Mesangial cell (primary cell): ENCODE results near the gene MARCHF7. TPM values are rescaled to one million over a fixed set of nuclear protein-coding genes. Genes with fewer than 3 reads are reported as not detected.

Experiments
- total RNA-seq: library from RNA; depleted of rRNA; stranded (reverse); fragments of >200 nt; gene quantifications from 2 replicates; pipeline ENCODE4 v1.2.3, GENCODE V29; 2015

MARCHF7 gene
- total RNA-seq, result 56.5 and 78.5 TPM in 2 replicates

GRCh38 chr2:159712143-159712928 is at the start of gene MARCHF7:
MARCHF7 (plus strand) TSS chr2:159712506; CDS start chr2:159729023, 16,517 bp downstream.

Other genes with a start within 250 kb of the MARCHF7 start
- 5.5 and 24.8 TPM in 2 replicates for gene BAZ2B, start 96.0 kb upstream of the MARCHF7 start, total RNA-seq
- gene CD302, start 85.7 kb downstream of the MARCHF7 start, total RNA-seq, result 1.3 and 1.6 TPM in 2 replicates
- 1.0 and 1.3 TPM in 2 replicates for gene LY75, start 192.2 kb downstream of the MARCHF7 start, total RNA-seq